ENCODE results near the gene CRYGB.
"Not testable (repeated sequence)": the region's sequence is repeated elsewhere in the genome, so short reads cannot be mapped to it uniquely, and the experiment has no call there.

Gene CRYGB

DNA sequence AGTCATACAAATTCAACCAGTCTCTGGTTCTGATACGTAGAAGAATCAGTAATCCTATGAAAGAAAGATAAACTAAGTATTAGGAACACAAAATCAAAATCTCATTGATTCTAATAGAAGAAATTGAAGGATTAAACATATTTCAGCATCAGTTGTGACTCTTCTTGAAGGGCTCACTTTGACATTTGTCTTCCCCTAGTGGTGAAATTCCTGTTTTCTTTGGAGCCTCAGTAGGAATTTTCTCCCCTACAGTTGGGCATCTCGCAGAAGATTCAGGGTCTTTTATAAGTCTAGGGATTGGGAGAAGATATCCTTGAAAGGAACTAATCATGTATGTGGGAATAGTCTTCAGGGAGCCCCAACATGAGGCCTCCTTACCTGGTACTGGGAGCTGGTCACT is 2.8 kb upstream of the CRYGB start:
- DNase-seq: no peak

DNA sequence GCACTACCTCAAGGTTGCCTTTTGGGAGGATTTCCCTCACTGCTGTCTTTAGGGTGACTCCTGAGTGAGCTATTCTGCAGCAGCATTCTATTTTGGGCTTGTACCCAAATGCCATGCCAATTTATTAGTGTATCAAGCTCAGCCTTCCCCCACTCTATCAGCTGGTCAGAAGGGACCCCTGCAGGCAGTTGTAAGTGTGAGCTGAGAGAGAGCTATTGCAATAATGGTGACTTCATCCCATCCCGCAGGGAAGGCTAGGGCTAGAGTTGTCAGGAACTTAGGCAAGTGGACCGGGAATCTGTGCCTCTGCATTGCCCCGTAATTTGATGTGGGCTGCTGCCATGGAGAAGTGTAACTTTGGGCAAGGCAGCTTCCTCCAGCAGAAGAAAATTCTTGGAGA is 1.8 kb upstream of the CRYGB start:
- no peak for DNase-seq

DNA sequence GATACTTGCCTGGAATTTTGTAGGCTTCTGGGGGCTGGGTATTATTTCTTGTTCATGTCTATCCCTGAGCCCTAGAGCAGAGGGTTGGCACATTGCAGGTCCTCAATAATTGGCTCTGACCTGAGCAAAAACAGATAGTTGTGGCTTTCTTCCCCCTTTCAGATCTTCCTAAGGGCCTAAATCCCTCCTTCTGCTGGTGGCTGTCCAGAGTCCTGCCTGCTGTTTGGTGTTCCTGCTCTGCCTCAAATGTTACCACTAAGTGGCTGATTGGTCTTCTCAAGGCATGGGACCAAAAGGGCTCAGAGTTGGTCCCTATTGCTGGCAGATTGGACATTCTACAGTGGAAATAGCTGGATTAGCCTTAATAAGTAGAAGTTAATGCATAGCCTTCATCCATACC is 1.1 kb upstream of the CRYGB start:
- DNase-seq: no peak

DNA sequence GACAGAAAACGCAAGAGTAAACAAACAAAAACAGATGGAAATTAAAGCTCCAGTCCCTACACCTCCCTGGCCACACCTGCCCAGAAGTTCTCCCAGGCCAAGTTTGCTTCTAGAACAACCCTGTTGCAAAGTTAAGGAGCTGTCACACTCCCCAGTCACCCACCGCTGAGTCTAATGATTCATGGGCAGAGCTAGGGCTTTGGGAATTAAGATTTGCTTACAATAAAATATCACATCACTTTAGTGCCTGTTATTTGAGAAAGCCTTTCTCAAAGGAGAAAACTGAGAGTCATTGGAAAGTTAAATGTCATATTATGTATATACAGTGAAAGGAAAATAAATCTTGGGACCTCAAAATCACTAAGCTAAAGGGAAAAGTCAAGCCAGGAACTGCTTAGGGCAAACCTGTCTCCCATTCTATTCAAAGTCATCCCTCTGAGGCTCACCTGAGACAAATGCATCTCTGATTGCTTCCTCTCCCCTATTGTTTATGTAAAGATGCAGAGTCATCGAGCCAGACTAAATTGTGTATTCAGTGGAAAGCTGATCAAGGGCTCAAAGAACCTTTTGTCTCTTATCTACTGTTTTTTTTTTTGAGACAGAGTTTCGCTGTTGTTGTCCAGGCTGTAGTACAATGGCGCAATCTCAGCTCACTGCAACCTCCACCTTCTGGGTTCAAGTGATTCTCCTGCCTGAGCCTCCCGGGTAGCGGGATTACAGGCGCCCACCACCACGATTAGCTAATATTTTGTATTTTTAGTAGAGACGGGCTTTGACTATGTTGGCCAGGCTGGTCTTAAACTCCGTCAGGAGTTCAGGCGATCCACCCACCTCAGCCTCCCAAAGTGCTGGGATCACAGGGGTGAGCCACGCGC is 2.8 kb downstream of the CRYGB start:
- peak; percentile 72 for DNase-seq

DNA sequence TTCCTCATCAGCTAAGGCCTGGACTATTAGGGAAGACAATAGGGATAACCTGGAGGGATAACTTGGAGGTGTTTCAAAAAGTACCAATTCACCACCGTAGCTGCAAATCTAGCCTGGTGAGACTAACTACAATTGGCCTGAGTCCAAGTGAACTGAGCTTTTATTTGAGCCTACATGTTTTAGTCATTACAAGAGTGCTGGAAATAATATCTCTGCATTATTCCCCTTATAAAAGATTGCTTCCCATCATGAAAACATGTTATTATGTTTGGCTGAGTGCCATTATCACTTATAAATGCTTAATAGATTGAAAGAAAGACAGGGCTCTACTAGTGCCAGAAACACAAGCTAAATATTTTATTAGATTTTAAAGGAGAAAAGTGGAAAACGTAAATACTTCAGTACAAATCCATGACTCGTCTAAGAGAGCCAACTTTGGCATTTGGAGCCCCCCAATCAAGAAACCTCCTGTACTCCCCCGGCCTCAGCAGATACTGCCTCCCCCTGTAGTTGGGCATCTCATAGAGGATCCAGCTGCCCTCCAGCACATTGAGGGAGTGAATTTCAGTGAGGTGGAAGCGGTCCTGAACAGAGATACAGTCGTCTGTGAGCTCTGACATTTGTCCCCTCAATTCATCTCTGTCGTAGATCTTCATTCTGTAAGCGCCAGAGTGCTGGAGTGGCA is 3.6 kb downstream of the CRYGB start:
- DNase-seq: peak; percentile 90

DNA sequence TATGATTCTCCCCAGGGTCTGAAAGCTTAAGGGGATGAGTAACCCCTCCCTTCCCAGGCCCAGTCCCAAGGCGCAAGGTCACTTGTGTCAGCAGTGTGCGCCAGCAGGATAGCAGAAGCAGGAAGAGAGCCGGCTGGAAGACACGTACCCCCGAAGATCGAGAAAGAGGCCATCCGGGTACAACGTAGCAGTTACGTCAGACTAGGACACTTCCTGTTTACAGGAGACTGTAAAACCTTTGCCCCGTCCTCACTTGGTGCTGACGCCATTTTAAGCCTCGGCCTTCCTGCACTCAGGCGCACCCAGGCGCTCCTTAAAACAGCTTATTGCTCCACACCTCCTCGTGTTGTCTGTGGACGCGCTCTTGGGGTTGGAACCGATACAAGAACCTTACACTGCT is 6.5 kb downstream of the CRYGB start:
- no peak for DNase-seq

DNA sequence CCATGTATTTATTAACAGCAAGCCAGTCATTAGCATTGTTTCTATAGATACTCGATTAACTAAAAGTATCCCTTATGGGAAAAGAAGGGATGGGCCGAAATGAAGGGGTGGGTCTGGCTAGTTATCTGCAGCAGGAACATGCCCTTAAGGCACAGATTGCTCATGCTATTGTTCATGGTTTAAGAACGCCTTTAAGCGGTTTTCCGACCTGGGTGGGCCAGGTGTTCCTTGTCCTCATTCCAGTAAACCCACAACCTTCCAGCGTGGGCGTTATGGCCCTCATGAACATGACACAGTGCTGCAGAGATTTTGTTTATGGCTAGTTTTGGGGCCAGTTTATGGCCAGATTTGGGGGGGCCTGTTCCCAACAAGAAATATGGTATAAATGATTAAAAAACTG is 7.6 kb downstream of the CRYGB start:
- not testable (repeated sequence) for DNase-seq

DNA sequence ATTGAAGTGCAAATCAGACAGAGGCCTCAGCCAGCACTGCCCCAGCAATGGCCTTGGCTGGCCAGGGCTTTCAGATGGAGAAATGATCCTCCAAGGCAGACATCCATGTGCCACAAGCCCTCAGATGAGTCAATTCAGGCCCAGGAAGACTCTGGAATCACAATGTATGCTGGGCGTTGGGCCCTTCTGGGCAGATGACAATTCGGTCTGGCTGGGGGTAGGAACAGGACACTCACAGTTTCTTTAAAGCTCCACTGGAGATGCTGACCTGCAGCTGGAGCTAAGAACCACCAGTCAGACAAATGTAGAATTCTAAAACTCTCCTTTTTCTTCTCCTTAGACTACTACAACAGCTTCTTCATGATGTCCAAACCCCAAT is 9.3 kb downstream of the CRYGB start:
- no peak for DNase-seq

DNA sequence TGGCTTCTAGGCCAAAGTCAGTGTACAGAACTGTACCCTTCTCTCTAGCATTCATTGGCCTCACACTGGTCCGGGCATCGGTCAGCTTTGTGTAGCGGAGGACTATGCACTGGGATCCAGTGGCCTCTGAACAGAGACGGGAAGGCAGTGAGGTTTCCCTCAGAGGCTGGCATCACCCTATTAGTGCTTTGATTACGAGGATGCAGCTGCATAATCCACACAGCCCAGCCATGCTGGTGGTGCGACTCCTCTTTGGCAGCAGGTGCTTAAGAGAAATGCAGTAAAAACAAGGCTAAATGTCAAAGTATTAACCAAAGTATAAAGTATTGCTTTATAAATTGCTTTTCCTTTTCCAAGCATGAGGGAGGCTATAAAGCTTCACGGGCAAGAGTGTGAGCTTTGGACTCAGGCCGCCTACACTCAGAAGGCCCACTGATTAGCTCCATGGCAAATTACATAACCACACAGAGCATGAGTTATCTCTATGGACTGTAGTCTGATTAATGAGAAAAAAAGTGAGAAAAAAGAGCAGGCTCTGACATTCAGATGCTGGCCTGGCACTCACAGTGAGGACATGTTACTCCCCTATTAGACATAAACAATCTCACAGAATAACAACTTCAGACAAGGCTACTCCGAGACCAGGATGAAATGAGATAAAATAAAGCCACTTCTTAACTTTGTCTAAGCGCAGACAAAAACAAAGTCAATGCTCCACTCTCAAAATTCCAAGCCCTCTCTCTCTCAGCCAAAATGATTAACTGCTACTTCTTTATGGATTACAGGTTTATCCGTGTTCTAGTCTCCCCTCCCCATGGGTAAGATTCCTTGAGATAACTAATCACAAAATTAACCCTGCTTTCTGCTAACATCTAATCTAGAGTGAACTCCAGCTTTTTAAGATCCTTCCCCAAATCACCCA is 9.9 kb downstream of the CRYGB start:
- DNase-seq: no peak

DNA sequence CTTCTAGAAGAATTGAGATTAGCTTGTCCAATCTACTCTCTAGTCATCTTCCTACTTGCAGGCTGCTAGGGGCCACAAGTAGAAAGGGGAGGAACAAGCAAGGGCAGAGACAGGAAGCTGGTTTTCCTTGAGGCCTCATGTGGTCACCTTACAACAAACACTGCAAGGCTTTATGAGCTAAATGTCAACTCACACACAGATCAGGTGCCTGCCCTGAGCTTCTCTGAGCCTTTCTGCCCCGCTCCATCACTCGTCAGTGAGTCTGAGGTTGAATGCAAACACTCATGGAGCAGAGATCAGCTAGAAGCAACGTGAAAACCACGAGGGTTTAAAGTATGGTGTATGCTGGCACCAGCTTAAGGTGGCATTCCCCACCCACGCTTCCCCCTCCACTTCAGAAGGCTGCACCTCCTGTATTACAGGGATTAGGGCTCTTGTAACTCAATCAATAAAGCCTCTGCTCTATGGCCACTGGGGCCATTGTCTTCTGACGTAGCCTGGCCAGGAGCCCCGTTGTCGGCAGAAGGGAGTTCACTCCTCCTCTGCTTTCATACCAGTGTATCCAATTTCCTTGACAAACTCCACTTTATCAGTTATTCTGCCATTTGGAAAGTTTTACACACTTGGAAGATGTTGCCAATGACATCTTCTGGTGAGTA is 10.9 kb downstream of the CRYGB start:
- DNase-seq: no peak

DNA sequence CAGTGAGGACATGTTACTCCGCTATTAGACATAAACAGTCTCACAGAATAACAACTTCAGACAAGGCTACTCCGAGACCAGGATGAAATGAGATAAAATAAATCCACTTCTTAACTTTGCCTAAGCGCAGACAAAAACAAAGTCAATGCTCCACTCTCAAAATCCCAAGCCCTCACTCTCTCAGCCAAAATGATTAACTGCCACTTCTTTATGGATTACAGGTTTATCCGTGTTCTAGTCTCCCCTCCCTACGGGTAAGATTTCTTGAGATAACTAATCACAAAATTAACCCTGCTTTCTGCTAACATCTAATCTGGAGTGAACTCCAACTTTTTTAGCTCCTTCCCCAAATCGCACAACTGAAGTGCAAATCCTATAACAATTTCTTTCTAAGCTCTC is 15.2 kb downstream of the CRYGB start:
- DNase-seq: no peak

DNA sequence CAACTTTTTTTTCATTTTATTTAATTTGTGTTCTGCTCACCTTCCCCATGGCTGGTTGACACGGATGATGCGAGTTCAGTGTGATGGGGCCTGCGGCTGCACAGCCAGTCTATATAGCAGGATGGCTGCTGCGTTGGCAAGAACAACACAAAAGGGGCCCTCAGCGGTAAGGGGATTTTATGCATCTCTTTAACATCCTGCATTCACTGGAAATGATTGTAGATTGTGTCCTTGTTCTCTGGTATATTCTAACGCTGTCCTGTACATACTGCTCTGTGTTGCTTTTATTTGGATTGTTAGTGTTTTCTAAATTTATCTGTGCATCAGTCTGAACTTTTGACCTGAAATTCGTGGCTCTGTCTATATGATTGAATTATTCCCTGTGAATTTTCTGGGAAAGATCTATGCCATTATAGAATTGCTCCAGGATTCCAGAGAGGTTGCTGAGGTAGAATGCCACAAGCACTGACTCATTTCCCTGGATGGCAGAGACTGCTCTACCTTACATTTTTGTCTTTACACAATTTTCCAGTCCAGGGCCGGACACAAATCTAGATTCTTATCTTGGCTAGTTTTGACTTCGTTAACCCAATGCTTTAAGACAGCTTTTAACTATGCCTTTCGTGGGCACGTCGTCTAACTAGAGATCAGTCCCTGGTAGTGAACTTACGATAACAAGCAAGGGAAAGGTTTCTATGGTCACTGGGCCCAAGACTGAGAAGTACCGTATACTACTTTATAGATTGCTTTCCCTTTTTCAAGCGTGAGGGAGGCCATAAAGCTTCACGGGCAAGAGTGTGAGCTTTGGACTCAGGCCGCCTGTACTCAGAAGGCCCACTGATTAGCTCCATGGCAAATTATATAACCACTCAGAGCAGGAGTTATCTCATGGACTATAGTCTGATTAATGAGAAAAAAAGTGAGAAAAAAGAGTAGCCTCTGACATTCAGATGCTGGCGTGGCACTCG is 15.9 kb downstream of the CRYGB start, which contains the start of gene CRYGC:
TSS of gene CRYGC (minus strand) at position 85 of the 968 bp plus-strand sequence. CDS start at position 49, 36 bp downstream.
- DNase-seq: no peak

DNA sequence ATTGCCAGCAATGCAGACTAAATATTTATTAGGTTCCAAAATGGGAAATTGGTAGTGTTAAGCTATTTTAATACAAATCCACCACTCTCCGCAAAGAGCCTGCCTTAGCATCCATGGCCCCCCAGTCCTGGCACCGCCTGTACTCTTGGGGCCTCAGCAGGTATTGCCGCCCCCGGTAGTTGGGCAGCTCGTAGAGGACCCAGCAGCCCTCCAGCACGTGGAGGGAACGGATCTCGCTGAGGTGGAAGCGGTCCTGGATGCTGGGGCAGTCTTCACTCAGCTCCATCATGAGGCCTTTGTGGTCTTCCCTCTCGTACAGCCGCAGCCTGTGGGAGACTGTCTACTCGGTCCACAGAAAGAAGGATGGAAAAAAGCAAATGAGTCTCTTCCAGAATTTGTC is 17.8 kb downstream of the CRYGB start:
- no peak for DNase-seq

DNA sequence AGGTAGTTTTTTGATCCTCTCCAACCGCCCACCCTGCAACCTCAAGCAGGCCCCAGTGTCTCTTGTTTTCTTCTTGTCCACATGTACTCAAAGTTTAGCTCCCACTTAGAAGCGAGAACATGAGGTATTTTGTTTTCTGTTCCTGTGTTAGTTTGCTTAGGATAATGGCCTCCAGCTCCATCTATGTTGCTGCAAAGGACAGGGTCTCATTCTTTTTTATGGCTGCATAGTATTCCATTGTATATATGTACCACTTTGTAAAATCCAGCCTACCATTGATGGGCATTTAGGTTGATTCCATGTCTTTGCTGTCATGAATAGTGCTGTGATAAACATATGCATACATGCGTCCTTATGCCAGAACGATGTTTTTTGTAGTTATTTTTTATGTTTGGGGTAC is 18.9 kb downstream of the CRYGB start:
- DNase-seq: no peak

DNA sequence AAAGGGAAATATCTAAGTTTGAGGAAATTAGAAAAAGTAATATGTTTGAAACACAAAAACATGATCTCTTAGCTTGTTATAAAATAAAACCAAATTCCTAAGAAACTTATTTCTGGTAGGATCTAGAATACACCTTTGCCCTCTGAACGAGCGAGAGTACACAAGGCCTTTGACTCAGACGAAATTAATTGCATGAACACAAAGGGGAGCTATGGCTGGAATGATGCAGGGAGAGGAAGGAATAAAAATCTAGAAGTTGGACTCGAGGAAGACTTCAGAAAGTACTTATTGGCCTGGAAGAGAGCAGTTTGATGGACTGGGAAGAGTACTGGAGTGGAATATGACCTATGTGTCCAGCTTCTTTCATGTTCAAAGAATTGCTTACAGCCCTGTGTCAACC is 20.7 kb downstream of the CRYGB start:
- no peak for DNase-seq

DNA sequence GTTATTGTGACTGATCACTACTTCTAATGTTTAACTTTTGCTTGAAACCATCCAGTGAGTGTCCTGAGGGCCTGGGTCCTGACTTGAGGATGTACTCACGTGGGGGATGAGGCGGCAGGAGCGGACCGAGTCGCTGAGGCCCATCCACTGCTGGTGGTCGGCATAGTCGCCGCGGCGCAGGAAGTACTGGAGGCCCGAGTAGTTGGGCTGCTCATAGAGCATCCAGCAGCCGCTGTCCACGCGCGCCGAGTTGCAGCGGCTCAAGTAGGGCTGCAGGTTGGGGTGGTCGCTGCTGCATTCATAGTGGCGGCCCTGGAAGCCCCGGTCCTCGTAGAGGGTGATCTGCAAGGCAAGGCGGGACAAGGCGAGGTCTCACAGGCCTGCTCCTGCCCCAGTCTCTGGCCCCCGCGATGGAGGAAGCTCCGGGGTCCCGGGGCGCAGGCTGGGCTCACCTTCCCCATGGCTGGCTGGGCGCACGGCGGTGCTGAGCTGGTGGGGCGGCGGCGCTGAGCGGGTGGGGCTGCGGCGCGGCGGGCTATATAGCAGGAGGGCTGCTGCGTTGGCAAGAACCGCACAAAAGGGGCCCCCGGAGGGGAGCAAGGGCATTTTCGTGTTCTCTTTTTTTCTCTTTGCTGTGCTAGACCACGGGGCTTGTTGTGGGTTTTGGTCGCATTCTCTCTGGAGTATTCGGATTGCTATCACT is 21.8 kb downstream of the CRYGB start, which contains the start of gene CRYGD:
TSS of gene CRYGD (minus strand) at position 512 of the 703 bp plus-strand sequence. CDS start at position 461, 51 bp downstream.
- DNase-seq: not testable (repeated sequence)

DNA sequence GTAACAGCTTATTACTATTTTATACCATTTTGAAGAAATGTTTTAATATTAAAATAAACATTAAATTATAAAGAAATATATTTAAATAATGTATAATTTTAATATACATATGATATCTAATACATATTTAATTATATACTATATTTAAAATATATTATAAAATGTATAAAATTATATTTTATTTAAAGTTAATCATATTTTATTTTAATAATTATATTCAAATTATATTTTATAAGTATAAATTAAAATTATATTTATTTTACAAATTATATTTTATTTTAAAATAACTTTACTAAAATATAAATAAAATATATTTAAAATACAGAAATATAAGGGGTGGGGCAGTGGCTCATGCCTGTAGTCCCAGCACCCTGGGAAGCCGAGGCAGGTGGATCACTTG is 23.7 kb downstream of the CRYGB start:
- DNase-seq: no peak

DNA sequence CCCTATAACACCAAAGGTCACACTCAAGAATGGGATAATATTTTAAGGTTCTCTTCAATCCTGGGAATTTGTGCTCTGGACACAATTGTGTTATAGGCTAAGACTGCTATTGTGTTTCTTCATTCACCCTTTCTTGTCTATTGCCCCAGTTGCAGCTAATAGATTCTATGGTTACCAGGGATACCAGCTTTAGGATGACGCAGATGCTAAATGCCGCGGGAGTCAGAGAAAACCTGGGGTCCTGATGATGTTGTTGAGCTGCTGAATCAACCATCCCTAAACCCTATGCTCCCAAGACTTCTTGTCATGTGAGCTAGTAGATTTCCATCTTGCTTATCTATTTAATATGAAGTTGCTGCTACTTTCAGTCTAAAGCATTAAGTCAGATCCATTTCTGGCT is 27.0 kb downstream of the CRYGB start:
- no peak for DNase-seq

DNA sequence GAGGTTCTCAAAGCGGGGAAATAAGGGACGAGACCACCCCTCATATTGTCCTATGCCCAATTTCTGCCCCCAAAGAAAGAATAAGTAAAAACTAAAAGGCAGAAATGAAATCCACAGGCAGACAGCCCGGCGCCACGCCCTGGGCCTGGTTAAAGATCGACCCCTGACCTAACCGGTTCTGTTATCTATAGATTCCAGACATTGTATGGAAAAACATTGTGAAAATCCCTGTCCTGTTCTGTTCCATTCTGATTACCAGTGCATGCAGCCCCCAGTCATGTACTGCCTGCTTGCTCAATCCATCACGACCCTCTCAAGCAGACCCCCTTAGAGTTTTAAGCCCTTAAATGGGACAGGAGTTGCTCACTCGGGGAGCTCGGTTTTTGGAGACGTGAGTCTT is 28.6 kb downstream of the CRYGB start:
- not testable (repeated sequence) for DNase-seq

DNA sequence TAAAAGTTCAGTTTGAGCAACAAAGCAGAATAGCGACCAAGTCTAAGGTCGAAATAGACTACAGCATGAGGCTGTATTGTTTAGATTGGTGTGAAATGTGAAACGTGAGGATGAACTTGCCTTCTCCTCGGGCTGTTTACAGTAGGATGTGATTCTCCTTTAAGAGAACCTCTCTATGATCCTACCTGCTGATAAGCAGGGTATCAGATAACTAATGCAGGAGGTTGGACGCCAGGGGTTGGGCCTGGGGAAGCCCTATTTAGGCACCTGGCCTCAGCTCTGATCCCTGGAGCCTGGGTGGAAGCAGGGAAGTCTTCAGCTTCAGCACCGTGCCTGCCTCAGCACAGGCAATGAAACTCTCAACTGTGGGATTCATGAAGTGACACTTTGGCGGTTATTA is 33.0 kb downstream of the CRYGB start:
- DNase-seq: peak; percentile 80

DNA sequence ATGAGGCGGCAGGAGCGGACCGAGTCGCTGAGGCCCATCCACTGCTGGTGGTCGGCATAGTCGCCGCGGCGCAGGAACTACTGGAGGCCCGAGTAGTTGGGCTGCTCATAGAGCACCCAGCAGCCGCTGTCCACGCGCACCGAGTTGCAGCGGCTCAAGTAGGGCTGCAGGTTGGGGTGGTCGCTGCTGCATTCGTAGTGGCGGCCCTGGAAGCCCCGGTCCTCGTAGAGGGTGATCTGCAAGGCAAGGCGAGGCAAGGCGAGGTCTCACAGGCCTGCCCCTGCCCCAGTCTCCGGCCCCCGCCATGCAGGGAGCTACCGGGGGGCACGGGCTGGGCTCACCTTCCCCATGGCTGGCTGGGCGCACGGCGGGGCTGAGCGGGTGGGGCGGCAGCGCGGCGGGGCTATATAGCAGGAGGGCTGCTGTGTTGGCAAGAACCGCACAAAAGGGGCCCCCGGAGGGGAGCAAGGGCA is 33.6 kb downstream of the CRYGB start:
- peak; percentile 15 for DNase-seq

Data from NCI-H69 (cell line).